Measurements from ENCODE around the gene ZNF628. TPM values are rescaled to one million over a fixed set of nuclear protein-coding genes. Genes with fewer than 3 reads are reported as not detected.

The ZNF628 gene
- total RNA-seq (0.77 and 1.3 TPM in 2 replicates), polyA plus RNA-seq (0.49 and 0.86 TPM in 2 replicates), polyA minus RNA-seq (ENCODE audit: low replicate concordance) (1.1 and 1.5 TPM in 2 replicates)
- 3.0 and 4.4 TPM in 2 replicates for polyA plus RNA-seq (2012)

DNA sequence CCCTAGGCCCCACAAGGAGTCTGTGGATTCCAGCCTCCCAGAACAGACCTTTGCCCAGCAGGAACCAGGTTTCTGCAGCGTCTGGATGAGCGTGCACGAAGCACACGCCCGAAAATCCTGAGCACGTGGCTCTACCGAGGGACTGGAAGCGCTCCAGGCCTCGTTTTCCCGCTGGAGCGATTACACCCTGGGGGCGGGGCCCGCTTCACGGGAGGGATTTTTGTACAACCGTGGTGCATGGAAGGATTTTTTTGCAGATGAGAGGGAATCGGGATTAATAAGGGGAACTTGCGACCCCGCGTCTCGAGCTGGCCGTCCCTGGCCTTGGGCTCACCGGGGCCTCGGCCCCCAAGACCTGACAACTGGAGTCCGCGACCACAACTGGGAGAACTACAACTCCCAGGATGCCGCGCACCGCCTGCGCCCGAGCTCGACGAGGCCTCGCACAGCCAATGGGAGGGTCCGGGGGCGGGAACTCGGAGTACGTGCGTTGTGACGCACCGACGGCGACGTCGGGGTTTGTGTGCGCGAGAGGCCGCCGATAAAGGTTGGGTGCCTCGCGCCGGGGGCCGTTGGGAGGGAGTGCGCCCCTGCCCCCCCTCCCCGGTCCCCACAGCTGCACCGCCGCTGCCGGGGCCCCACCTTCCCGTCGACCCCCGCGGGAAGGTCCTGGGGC is at the start of gene ZNF628:
TSS of gene ZNF628 (plus strand) at position 518 of the 676 bp plus-strand sequence. CDS start 3,294 bp downstream, outside the sequence.
- H3K79me2 ChIP-seq (ENCODE audit: control insufficient read depth, insufficient read depth, low read length) = peaks cover 18% of the 10 kb centered on the region
- H3K36me3 ChIP-seq (ENCODE audit: control insufficient read depth, insufficient read depth, low read length) = peaks cover under 1% of the 10 kb centered on the region
- H3K9ac ChIP-seq (ENCODE audit: insufficient read depth, low read length) = peak within 1 kb of the TSS; percentile 62
- no peak for TF ChIP-seq EZH2 (IDR thresholded peaks at IDR 0.05; ENCODE audit: low read length, missing control alignments)
- TF ChIP-seq, protein P1, sequence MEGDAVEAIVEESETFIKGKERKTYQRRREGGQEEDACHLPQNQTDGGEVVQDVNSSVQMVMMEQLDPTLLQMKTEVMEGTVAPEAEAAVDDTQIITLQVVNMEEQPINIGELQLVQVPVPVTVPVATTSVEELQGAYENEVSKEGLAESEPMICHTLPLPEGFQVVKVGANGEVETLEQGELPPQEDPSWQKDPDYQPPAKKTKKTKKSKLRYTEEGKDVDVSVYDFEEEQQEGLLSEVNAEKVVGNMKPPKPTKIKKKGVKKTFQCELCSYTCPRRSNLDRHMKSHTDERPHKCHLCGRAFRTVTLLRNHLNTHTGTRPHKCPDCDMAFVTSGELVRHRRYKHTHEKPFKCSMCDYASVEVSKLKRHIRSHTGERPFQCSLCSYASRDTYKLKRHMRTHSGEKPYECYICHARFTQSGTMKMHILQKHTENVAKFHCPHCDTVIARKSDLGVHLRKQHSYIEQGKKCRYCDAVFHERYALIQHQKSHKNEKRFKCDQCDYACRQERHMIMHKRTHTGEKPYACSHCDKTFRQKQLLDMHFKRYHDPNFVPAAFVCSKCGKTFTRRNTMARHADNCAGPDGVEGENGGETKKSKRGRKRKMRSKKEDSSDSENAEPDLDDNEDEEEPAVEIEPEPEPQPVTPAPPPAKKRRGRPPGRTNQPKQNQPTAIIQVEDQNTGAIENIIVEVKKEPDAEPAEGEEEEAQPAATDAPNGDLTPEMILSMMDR (conservative IDR thresholded peaks at IDR 0.05 in 1 of 2, IDR thresholded peaks at IDR 0.05 in 1 of 2; ENCODE audit: low read depth in 1 of 2, low read length in 2 of 2) = no peak
- peak within 1 kb of the TSS; percentile 94 for H3K4me2 ChIP-seq (ENCODE audit: extremely low read depth, insufficient read depth, low read length)
- H2AFZ ChIP-seq (ENCODE audit: low read length) = peak within 1 kb of the TSS; percentile 73
- DNase-seq (ENCODE audit: low read depth in 2 of 2) = peak; percentile 98
- H3K9me3 ChIP-seq (ENCODE audit: control insufficient read depth, insufficient read depth, low read depth, low read length) = no peaks in the 10 kb centered on the region
- H3K27me3 ChIP-seq (ENCODE audit: control insufficient read depth, insufficient read depth, low read length) = no peaks in the 10 kb centered on the region
- H4K20me1 ChIP-seq (ENCODE audit: control insufficient read depth, extremely low read depth, insufficient read depth, low read length) = no peaks in the 10 kb centered on the region
- peak within 1 kb of the TSS; percentile 77 to 91 (median 82) for H3K4me3 ChIP-seq (replicated peaks in 1 of 4; ENCODE audit: control extremely low read depth in 1 of 4, insufficient read depth in 1 of 4, low read depth in 3 of 4, low read length in 4 of 4)
- H3K4me1 ChIP-seq (ENCODE audit: control insufficient read depth, extremely low read depth, insufficient read depth, low read length) = no peaks in the 10 kb centered on the region
- H3K27ac ChIP-seq (ENCODE audit: insufficient read depth, low read length) = peak within 1 kb of the TSS; percentile 73

DNA sequence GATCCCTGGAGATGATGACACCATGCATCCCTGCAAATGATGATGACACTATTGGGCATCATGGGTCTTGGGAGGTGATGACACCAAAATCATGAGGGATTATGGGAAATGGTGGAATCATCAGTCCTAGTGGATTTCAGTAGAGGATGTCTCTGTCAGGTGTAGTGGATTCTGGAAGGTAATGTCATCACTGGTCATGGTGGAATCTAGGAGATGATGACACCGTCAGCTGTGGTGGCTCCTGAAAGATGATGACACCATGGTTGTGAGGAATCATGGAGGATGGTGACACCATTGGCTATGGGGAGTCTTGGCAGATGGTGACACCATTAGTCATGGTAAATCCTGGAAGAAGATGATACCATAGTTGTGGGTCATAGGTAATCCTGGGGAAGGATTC is 45.2 kb upstream of the ZNF628 start:
- no peak overlapping the region for H3K4me2 ChIP-seq (ENCODE audit: extremely low read depth, insufficient read depth, low read length)
- no peak for TF ChIP-seq EZH2 (IDR thresholded peaks at IDR 0.05; ENCODE audit: low read length, missing control alignments)
- TF ChIP-seq, protein P1 (conservative IDR thresholded peaks at IDR 0.05 in 1 of 2, IDR thresholded peaks at IDR 0.05 in 1 of 2; ENCODE audit: low read depth in 1 of 2, low read length in 2 of 2) = no peak
- H3K27ac ChIP-seq (ENCODE audit: insufficient read depth, low read length) = no peak overlapping the region
- H2AFZ ChIP-seq (ENCODE audit: low read length) = no peak overlapping the region
- H3K4me1 ChIP-seq (ENCODE audit: control insufficient read depth, extremely low read depth, insufficient read depth, low read length) = no peaks in the 10 kb centered on the region
- H3K9ac ChIP-seq (ENCODE audit: insufficient read depth, low read length) = no peak overlapping the region
- H3K4me3 ChIP-seq (replicated peaks in 1 of 4; ENCODE audit: control extremely low read depth in 1 of 4, insufficient read depth in 1 of 4, low read depth in 3 of 4, low read length in 4 of 4) = no peak overlapping the region
- DNase-seq (ENCODE audit: low read depth in 2 of 2) = no peak
- no peaks in the 10 kb centered on the region for H3K27me3 ChIP-seq (ENCODE audit: control insufficient read depth, insufficient read depth, low read length)
- no peaks in the 10 kb centered on the region for H3K9me3 ChIP-seq (ENCODE audit: control insufficient read depth, insufficient read depth, low read depth, low read length)
- no peaks in the 10 kb centered on the region for H4K20me1 ChIP-seq (ENCODE audit: control insufficient read depth, extremely low read depth, insufficient read depth, low read length)
- H3K36me3 ChIP-seq (ENCODE audit: control insufficient read depth, insufficient read depth, low read length) = no peaks in the 10 kb centered on the region
- H3K79me2 ChIP-seq (ENCODE audit: control insufficient read depth, insufficient read depth, low read length) = no peaks in the 10 kb centered on the region

DNA sequence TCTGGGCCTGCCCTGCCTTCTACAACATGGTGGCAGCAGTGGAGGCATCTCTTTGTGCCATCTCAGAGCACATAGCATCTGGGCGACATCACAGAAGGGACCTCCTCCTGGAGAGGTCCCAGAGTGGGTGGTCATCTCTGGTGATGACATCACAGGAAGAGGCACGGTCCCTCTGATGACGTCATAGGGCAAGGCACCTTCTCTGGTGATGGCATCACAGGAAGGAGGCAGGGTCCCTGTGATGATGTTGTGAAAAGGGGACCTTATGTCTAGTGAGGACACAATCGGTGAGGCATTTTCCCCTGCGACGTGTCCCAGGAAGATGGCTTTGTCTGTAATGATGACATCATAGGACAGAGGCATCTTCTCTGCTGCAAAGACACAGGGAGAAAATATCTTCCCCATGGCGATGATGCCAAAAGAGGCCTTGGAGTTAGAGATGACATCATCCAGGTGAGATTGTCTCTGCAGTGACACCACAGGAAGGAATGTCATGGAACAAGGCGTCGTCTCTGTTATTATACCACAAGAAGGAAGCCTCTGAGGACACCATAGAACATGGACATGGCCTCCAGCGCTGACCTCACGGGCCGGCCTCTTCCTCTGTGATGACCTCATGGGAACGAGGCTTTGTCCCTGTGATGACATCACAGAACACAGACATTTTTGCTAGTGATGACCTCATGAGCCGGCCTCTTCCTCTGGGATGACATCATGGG is 44.0 kb upstream of the ZNF628 start:
- no peak overlapping the region for H3K4me2 ChIP-seq (ENCODE audit: extremely low read depth, insufficient read depth, low read length)
- H4K20me1 ChIP-seq (ENCODE audit: control insufficient read depth, extremely low read depth, insufficient read depth, low read length) = no peaks in the 10 kb centered on the region
- no peaks in the 10 kb centered on the region for H3K79me2 ChIP-seq (ENCODE audit: control insufficient read depth, insufficient read depth, low read length)
- H3K4me3 ChIP-seq (replicated peaks in 1 of 4; ENCODE audit: control extremely low read depth in 1 of 4, insufficient read depth in 1 of 4, low read depth in 3 of 4, low read length in 4 of 4) = no peak overlapping the region
- no peaks in the 10 kb centered on the region for H3K36me3 ChIP-seq (ENCODE audit: control insufficient read depth, insufficient read depth, low read length)
- no peak for DNase-seq (ENCODE audit: low read depth in 2 of 2)
- H2AFZ ChIP-seq (ENCODE audit: low read length) = no peak overlapping the region
- no peaks in the 10 kb centered on the region for H3K4me1 ChIP-seq (ENCODE audit: control insufficient read depth, extremely low read depth, insufficient read depth, low read length)
- H3K27me3 ChIP-seq (ENCODE audit: control insufficient read depth, insufficient read depth, low read length) = no peaks in the 10 kb centered on the region
- no peak overlapping the region for H3K27ac ChIP-seq (ENCODE audit: insufficient read depth, low read length)
- no peak overlapping the region for H3K9ac ChIP-seq (ENCODE audit: insufficient read depth, low read length)
- TF ChIP-seq, protein P1 (conservative IDR thresholded peaks at IDR 0.05 in 1 of 2, IDR thresholded peaks at IDR 0.05 in 1 of 2; ENCODE audit: low read depth in 1 of 2, low read length in 2 of 2) = no peak
- TF ChIP-seq EZH2 (IDR thresholded peaks at IDR 0.05; ENCODE audit: low read length, missing control alignments) = no peak
- no peaks in the 10 kb centered on the region for H3K9me3 ChIP-seq (ENCODE audit: control insufficient read depth, insufficient read depth, low read depth, low read length)

Data from fibroblast of lung (primary cell).